DMS153 treated with DMSO at 0.1 percent for 48 hours (cell line): ENCODE results near the gene SNAI3.
A peak's percentile ranks its signal among the peaks of the same experiment; 100 is the strongest.
"Not testable (repeated sequence)": the region's sequence is repeated elsewhere in the genome, so short reads cannot be mapped to it uniquely, and the experiment has no call there.

Experiments
- DNase-seq: peaks from one replicate; lab custom pipeline; 2025; ENCODE audit not compliant: unreplicated experiment; lab: John Stamatoyannopoulos, UW

Gene SNAI3

DNA sequence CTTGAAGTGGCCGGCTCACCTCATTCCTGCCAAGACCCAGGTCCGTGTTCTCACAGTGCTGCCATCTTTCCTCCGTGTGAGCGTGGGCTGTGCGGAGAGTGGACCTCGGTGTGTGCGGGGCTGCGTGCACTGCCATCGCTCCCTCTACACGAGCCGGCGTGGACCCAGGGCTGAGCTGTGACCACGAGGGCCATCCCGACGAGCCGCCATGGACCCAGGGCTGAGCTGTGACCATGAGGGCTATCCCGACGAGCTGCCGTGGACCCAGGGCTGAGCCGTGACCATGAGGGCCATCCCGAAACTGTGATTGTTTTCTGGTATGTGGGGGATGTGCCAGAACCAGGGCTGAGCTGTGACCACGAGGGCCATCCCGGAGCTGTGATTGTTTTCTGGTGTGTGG lies 14.5 kb downstream of the SNAI3 start:
- DNase-seq = no peak

DNA sequence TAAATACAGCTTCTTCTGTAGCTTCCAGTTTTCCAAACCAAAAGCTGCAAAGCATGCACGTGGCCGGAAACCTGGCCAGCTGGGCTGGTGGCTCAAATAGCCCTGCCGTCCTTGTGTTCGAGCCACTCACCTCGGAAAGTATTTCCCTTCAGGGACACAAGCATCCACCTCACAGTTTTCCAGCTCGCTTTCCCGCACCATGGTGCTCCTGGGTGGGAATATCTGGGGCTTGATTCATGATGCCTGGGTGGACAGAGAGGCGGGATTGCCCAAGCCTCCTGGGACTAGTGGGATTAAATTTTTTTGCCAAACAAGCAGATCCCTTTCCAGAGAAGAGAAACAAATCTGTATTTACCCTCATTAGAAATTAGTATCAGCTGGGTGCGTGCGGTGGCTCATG lies 16.3 kb downstream of the SNAI3 start:
- no peak for DNase-seq

DNA sequence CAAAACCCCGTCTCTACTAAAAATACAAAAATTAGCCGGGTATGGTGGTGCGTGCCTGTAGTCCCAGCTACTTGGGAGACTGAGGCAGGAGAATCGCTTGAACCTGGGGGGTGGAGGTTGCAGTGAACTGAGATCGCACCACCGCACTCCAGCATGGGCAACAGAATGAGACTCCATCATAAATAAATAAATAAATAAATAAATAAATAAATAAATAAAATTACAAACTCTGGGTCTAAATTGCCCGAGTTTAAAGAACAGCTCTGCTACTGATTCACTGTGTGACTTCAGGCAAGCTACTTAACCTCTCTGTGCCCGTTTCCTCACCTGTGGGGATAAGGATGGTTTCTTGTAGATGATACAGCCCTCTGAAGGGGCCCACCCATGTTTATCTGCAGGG lies 16.8 kb downstream of the SNAI3 start:
- DNase-seq = not testable (repeated sequence)

DNA sequence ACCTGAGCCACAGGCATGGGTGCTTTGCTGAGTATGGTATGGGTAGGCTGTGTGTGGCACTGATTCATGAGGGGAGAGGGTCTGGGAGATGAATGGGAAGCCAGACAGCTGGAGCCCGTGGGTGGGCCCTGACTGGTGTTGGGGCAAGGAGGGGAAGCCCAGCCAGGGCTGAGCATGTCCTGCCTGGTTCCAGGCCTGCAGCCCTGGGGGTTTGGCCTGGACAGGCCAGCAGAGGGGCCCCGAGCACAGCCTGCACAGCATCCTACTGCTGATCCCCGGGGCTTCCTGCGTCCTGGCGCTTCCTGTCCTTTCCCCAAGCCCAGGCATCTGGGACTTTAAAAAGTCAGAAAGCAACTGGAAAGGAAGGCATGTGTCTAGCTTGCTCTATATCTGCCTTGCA lies 18.8 kb downstream of the SNAI3 start:
- no peak for DNase-seq

DNA sequence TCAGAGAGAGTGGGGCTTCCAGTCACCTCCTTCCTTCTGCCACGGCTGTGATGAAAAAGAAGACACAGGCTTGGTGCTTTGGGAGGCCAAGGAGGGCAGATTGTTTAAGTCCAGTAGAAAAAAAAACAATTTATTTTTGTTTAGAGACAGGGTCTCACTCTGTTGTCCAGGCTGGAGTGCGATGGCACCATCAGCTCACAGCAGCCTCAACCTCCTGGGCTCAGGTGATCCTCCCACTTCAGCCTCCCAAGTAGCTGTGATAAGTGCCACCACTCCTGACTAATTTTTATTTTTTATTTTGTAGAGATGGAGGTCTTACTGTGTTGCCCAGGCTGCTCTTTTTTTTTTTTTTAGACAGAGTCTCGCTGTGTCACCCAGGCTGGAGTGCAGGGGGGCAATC lies 20.7 kb downstream of the SNAI3 start:
- DNase-seq = no peak

DNA sequence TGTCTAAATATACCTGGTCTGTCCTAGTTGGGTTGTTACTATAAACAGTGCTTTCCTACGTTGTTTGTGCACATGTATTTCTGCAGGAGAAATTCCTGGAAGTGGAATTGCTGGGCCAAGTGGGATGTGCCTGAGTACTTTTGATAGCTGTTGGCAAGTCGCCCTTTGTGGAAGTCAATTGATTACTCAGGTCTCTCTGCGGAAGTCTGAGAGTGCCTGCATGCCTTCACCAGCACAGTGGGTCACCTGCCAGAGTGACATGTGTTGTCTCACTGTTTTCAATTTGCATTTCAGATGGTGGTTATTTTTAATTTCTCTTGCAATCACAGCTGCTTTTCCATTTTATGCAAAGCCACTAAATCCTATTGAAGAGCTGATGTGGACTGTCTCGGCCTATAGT lies 21.2 kb downstream of the SNAI3 start:
- no peak for DNase-seq

DNA sequence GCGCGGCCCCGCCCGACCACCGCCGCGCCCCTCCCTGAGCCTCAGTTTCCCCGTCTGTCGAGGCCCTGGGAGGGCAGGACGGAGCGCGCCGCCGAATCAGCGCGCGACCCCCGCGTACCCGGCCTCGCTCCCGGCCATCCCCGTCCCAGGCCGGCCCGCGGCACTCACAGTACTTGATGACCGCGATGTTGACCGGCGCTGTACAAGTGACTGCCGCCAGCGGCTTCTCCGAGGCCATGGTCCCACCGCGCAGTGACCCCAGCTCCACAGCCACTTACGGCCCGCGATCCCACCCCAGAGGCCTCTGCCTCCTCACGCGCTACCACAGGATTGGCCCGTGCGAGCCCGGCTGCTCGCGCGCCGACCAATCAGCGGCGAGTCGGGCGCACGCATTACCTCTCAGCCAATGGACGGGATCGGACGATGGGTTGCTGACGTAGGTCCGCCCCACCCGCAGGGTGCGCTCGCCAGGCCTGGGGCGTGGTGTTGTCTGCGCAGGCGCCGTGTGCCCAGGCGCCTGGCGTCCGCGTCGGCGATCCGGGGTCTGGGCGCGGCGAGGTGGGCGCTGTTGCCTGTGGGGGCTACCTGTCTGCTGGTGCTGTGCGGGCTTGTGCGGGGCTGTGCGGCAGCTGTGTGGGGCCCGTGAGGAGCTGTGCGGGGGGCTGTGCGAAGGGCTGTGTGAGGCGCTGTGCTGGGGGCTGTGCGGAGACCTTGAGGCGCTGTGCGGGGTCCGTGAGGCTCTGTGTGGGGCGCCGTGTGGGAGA lies 23.3 kb downstream of the SNAI3 start, which contains the start of gene MVD:
Gene MVD, minus strand, starts transcription at position 249 of the 764 bp plus-strand sequence. Its CDS starts 11 bp downstream, at position 238.
- peak; percentile 90 for DNase-seq

DNA sequence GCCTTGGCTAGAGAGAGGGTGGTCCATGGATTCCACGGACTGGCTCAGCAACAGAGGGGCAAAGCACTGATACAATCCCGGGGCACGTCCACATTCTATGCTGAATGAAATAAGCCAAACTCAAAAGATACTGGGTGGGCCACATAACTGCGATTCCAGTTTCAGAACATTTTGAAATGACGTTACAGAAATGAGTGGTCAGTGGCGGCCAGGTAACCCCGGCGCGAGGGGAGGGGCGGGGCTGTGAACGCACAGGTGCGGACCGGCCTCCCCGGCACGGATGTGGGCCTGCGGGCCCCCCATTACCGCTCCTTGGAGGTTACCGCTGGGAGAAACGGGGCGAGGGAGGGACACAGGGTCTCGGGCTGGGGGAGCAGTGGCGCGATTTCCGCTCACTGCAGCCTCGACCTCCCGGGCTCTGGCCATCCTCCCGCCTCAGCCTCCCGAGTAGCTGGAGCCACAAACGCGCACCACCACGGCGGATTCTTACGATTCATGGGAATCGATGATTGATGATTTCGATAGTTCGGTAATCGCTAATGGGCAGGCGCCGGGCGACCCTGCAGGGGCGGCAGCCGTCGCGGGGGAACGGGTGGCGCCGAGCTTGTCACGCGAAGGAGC lies 24.0 kb downstream of the SNAI3 start:
- no peak for DNase-seq

DNA sequence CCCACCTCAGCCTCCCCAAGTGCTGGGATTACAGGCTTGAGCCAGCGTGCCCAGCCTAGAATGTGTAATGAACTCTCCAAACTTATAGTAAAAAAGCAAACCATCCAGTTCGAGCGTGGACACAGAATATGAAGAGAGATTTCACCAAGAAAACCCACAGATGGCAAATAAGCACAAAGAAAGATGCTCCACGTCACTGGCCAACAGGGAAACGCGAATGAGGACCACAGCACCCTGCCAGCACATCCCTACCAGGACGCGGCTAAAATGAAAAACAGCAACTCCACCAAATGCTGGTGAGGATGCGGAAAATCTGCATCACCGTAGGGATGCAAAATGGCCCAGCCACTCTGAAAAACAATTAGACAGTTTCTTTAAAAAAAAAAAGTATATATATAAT lies 24.8 kb downstream of the SNAI3 start:
- no peak for DNase-seq

DNA sequence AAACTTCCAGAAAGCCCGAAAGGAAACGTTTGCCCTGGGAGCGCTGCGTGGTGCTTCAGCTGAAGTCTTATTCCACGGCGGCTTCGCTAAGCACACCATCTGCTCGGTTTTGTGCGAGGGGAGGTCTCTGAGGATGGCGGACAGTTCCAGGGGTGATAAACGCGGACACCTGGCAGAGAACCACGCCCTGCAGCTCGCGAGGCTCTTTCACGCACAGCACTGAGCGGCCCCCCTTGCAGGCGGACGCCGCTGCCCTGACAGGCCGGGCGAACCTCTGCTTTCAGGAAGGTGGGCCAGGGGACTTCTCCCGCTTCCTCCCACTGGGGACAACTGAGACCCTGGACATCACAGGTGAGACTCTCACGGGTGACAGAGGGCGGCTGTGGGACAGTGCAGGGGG lies 27.1 kb downstream of the SNAI3 start:
- DNase-seq = no peak

DNA sequence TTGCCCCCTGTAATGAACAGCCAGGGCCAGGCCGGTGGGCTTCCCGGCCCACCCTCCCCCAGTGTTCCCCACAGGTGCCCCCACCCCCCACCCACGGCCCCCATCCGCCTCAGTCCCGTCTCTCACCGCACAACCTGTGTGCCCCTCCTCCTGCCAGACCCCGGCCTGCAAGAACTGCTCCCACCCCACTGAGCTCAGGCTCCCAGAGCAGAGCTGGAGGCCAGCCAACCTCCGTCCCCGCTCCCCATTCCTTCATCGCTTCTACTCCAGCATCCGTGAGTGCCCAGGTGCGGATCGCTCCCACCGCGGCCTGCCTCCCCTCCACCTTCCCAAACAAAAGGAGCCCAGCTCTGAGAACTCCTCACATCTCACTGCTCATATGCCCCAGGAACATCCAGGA lies 27.6 kb downstream of the SNAI3 start:
- no peak for DNase-seq

DNA sequence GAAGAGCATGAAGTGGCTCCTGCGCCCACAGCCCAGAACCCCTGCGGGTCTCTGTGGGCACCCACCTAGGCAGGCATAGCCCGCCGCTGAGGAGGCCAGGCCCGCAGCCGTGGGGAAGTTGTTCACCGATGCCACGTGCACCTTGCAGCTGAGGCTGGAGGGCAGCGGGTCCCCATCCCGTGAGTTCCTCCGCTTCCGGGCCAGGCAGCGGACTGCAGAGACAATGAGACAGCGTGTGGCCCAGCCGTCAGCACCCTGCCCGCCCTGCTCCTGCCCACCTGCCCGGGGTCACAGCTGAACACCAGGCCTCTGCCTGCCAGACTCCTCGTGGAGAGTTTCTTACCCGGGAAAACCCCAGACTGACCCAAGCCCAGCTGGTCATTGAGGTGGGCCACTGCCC lies 28.9 kb downstream of the SNAI3 start:
- no peak for DNase-seq

DNA sequence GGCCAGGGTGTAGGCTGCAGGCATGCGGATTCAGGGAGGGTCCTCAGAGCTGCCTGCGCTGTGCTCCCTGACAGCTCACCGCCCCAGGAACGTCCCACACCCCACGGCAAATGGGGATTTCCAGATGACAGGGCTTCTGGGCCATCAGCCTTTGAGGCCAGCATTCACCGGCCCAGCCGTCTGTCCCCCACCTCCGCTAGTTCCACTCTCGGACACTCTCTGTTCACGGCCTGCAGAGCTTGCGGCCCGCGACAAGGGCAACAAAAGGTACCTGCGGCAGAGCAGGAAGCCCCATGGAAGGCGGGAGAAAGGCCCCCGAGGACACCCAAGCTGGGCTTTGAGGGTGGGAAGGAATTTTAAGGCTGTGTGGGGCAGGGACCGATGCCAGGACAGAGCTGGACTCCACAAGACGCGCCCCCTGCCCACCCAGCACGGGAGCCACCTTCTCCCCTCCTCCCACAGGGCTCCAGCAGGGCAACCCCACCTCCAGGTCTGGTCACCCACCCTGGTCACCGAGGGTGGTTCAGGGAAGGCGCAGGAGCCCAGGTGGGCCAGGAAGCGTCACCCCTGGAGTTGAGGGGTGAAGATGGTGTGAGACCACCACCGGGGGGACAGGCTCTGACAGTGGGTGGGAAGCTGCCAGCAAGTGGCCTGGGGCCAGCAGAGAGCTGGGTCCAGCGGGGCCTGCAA lies 29.9 kb downstream of the SNAI3 start:
- DNase-seq = no peak

DNA sequence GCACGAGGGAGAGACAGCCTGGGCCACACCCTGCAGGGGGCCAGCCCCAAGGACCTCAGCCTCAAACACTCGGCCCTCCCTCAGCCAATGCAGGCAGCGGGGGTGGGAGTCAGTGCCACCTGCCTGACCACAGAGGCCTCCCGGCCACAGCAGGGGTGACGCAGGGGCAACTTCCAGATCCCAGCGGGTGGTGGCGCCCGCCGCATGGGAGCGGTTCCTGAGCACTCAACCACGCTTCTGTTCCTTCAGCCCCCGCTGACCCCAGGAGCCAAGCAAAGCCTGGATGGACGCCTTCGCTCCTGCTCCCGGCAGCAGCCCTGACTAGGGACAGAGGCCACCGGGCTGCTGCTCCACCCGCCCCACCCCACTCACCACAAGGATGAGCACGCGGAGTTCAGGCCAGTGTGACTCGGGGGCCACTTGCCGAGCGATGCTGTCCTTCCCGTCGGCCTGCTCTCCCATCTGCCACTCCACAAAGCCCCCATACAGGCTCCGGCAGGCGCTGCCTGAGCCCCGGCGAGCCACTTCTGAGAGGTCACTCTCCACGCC lies 30.5 kb downstream of the SNAI3 start:
- DNase-seq = no peak

DNA sequence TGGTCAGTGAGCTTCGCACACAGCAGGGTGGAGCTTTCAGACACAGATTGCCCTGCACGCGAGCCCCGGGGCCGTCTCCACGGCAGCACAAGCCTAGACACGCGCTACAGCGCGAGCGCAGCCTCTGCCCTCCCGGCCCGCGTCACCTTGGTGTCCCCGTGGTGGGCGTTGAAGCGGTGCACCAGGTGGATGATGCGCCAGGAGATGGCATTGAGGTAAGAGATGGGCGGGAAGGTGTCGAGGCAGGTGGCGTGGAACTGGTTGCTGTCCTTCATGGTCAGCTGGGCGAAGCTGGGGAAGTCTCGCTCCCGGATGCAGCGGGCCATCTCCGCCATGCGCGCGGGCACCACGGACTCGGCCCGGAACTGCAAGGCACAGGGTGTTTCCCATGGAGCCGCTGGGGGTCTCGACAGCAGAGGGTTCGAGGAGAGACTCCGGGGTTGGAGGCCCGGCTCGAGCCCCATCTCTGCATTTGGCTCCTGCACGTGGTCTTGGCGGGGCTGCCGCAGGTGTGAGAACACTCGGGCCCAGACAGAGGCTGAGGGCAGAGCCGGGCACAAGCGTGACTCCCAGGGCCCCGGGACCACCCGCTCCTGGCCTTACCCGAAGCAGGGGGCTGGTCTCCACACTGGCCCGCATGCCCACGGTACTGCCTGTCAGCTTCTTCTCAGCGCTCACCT lies 31.1 kb downstream of the SNAI3 start:
- DNase-seq = no peak

DNA sequence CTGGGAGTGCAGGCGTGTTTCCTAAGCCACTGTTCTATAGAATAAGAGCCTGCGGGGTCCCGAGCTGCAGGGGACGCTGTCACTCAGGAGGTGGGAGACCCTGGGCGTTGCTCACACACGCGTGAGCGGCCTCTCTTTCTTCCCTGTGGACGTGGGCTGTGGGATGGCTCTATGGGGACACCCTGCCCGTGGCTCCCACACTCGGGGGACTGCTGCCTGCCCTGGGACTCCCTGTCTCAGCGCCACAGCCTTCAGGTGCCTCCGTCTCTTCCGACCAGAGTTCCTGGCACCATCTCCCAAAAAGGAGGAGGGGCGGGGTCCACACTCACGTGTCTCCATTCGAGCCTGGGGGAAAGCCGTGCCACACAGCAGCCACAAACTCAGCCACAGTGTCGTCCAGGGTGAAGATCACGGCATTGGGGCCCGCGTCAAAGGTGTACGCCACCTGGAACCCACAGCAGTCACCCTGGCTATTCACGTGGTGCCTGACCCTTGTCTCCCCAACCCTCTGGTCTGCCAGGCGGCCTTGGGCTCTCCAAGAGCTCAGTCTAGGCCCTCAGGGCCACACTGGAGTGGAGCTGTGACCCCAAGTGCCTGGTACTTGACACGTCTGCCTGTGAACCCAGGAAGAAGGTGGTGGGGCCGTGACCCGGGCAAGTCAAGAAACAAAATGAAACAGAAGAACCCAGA lies 31.8 kb downstream of the SNAI3 start:
- DNase-seq = no peak

DNA sequence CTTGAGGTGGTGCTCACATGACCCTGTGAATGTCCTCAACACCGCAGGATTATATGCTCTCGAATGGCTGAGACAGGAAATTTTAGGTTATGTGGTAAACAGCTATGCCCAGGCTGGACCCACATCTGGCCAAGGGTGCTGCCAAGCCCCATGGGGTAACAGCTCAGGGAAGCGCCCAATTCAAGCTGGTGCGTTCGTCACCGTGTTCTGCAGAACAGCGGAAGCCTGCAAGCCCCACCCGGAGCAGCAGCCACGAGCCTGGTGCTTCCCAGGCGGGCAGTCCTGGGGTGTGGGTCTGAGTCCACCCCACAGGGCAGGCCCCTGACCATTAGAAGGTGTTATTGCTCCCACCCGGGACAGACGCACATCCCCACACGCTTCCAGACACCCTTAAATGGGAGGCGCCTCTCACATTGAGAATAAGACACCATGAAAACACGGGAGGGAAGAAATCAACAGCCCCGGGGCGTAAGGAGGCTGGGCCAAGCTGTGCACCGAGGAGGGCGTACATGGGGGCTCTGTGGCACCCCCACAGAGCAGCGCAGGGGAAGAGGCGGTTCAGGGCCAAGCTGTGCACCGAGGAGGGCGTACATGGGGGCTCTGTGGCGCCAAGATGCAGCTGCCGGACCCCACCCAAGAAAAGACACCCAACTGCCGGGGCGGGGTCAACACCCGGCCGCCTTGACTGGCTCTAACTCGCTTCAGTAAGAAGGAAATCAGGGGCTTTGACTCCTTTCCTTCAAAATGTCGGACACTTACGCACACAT lies 32.5 kb downstream of the SNAI3 start:
- DNase-seq = no peak

DNA sequence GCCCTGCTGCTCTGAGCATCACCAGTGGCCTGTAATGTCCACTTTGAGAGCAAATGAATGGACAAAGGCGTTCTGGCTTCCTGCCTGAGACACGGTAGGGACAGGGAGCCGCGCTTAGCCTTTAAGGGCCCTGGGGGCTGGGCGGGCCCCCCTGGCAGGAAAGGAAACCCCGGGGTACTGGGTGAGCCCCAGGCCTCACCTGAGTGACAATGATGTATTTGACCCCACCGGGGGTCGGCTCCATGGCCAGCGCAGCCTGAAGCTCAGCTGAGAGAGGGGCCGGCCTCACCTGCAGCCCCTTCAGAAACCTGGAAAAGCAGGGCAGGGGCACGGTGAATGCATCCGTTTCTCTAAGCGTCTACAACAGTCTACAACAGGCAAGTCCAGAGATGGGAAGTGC lies 33.2 kb downstream of the SNAI3 start:
- no peak for DNase-seq

DNA sequence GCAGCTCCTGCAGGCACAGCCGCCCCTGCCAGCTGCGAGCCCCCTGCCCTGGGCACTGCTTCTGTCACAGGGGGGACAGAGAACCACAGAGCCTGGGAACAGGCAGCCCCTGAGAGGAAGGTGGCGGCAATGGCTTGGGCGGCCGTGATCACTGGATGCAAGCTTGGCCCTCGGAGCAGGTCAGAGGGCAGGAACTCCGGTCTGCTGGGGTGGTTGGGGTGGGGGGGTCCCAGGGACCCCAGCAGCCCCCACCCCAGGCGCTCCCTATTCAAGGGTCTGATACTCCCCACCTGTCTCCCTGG lies 33.6 kb downstream of the SNAI3 start:
- DNase-seq = no peak
